Measurements from ENCODE around the gene LRIT3. TPM values are rescaled to one million over a fixed set of nuclear protein-coding genes. Genes with fewer than 3 reads are reported as not detected.

The LRIT3 gene
- total and polyA plus RNA-seq, 2 of the 4 experiments (the other 2 are of a cell fraction), result 0.02 TPM; not detected in 1

GRCh38 chr4:109848501-109848900 lies 594 bp downstream of the LRIT3 start:
- Histone ChIP-seq H3K4me2 (ENCODE audit: low read depth, low read length) (no peak overlapping the region), H2BK15ac (ENCODE audit: low read depth, low read length) (no peak overlapping the region), H2AK9ac (replicated peaks; ENCODE audit: low read depth, low read length, poor library complexity) (no peak overlapping the region), H2AK5ac (ENCODE audit: low read depth, low read length) (no peak overlapping the region), H2BK20ac (ENCODE audit: low read depth, low read length) (no peak overlapping the region), H3K36me3 (ENCODE audit: control insufficient read depth, insufficient read depth, low read length) (no peaks in the 10 kb centered on the region), H3K9me1 (ENCODE audit: insufficient read depth, low read length) (no peaks in the 10 kb centered on the region), H3K4me1 (ENCODE audit: control insufficient read depth, insufficient read depth, low read length) (no peaks in the 10 kb centered on the region), H3K18ac (ENCODE audit: low read depth, low read length) (no peak overlapping the region), H2BK5ac (ENCODE audit: low read depth, low read length, poor library complexity, severe bottlenecking) (no peak overlapping the region), H2AFZ (replicated peaks; ENCODE audit: low read length, poor library complexity) (no peak overlapping the region), H2BK120ac (ENCODE audit: low read depth, low read length) (no peak overlapping the region), H4K5ac (ENCODE audit: low read depth, low read length) (no peak overlapping the region), H3K23ac (ENCODE audit: low read depth, low read length) (no peak overlapping the region), H4K20me1 (ENCODE audit: insufficient read depth, low read length) (no peaks in the 10 kb centered on the region), H4K91ac (ENCODE audit: insufficient read depth, low read depth, low read length) (no peak overlapping the region), H3K27ac (ENCODE audit: insufficient read depth, low read length) (no peak overlapping the region), H3K4ac (ENCODE audit: low read depth, low read length) (no peak overlapping the region), H3K14ac (replicated peaks; ENCODE audit: low read depth, low read length) (no peak overlapping the region), H3K79me1 (ENCODE audit: low read depth in 1 of 2, low read length in 2 of 2) (no peaks in the 10 kb centered on the region), H3K9ac (ENCODE audit: low read depth, low read length) (no peak overlapping the region), H4K8ac (ENCODE audit: low read depth in 2 of 2, low read length in 2 of 2) (no peak overlapping the region), H3K27me3 (ENCODE audit: control insufficient read depth, insufficient read depth, low read length) (peaks cover 3% of the 10 kb centered on the region), H3K56ac (ENCODE audit: extremely low read depth, insufficient read depth, low read length) (no peak overlapping the region), H3K9me3 (ENCODE audit: control insufficient read depth, insufficient read depth, low read length) (no peaks in the 10 kb centered on the region), H3K4me3 (ENCODE audit: insufficient read depth, low read depth, low read length) (no peak overlapping the region)
- DNase-seq, result no peak
- ATAC-seq (ENCODE audit: low read depth), result no peak
- no CpG with 5 or more reads among the region's 2 CpGs for WGBS, 2 experiments (ENCODE audit: extremely low coverage in 2 of 2, insufficient read length in 1 of 2)
- intact Hi-C loops (cut with micrococcal nuclease), result no loop called here
- TF ChIP-seq MXI1 (IDR thresholded peaks at IDR 0.05; ENCODE audit: borderline replicate concordance, low read depth, low read length) (no peak), ELK1 (IDR thresholded peaks at IDR 0.05; ENCODE audit: borderline replicate concordance, low read depth, low read length) (no peak), RAD21 (IDR thresholded peaks at IDR 0.05; ENCODE audit: low read length) (no peak), MAZ (IDR thresholded peaks at IDR 0.05; ENCODE audit: borderline replicate concordance, low read depth, low read length) (no peak), RFX5 (IDR thresholded peaks at IDR 0.05; ENCODE audit: low read depth, low read length) (no peak), CEBPB (IDR thresholded peaks at IDR 0.05; ENCODE audit: low read depth, low read length) (no peak), MAFK (IDR thresholded peaks at IDR 0.05; ENCODE audit: low read depth, low read length) (no peak), SMC3 (IDR thresholded peaks at IDR 0.05; ENCODE audit: low read depth, low read length) (no peak), BHLHE40 (IDR thresholded peaks at IDR 0.05; ENCODE audit: low read depth, low read length) (no peak), USF2 (IDR thresholded peaks at IDR 0.05; ENCODE audit: low read depth, low read length) (no peak), POLR2A (IDR thresholded peaks at IDR 0.05; ENCODE audit: low read depth, low read length) (no peak), NFE2L2 (IDR thresholded peaks at IDR 0.05; ENCODE audit: low read depth, low read length) (no peak), FOS (IDR thresholded peaks at IDR 0.05; ENCODE audit: low read depth, low read length) (no peak), RCOR1 (IDR thresholded peaks at IDR 0.05; ENCODE audit: insufficient replicate concordance, low read length) (no peak), CTCF (conservative IDR thresholded peaks at IDR 0.05; ENCODE audit: low read depth, low read length) (no peak)
- BruUV-seq (replicated peaks), result no TSS peak
- CTCF ChIA-PET, result no interaction called here
- dilution Hi-C loops (cut with HindIII; ENCODE audit: low sequenced_read_pairs, unreplicated experiment), result no loop called here
- in situ Hi-C loops (cut with MboI; ENCODE audit: low sequenced_read_pairs), result no loop called here
- POLR2A ChIA-PET (ENCODE audit: unreplicated experiment), result no interaction called here
